ES-I3 (cell line): ENCODE measurements around the gene DSCAML1.

Experiments used
- H3K36me3 ChIP-seq: 2 replicates; pipeline ENCODE4 v1.6.1; 2013; ENCODE audit warnings: mild to moderate bottlenecking, low read length, control low read depth, moderate library complexity; ENCODE audit not compliant: insufficient read depth
- H3K4me1 ChIP-seq: 2 replicates; pipeline ENCODE4 v1.6.1; 2013; ENCODE audit warnings: mild to moderate bottlenecking, control low read depth, low read length; ENCODE audit not compliant: insufficient read depth
- H3K9ac ChIP-seq: 2 replicates; pipeline ENCODE4 v1.6.1; 2013; ENCODE audit warnings: low read depth, mild to moderate bottlenecking, low read length, moderate library complexity
- H3K9me3 ChIP-seq: 2 replicates; pipeline ENCODE4 v1.6.1; 2013; ENCODE audit warnings: mild to moderate bottlenecking, low read length, moderate library complexity; ENCODE audit not compliant: control insufficient read depth, insufficient read depth

The DSCAML1 gene

DNA sequence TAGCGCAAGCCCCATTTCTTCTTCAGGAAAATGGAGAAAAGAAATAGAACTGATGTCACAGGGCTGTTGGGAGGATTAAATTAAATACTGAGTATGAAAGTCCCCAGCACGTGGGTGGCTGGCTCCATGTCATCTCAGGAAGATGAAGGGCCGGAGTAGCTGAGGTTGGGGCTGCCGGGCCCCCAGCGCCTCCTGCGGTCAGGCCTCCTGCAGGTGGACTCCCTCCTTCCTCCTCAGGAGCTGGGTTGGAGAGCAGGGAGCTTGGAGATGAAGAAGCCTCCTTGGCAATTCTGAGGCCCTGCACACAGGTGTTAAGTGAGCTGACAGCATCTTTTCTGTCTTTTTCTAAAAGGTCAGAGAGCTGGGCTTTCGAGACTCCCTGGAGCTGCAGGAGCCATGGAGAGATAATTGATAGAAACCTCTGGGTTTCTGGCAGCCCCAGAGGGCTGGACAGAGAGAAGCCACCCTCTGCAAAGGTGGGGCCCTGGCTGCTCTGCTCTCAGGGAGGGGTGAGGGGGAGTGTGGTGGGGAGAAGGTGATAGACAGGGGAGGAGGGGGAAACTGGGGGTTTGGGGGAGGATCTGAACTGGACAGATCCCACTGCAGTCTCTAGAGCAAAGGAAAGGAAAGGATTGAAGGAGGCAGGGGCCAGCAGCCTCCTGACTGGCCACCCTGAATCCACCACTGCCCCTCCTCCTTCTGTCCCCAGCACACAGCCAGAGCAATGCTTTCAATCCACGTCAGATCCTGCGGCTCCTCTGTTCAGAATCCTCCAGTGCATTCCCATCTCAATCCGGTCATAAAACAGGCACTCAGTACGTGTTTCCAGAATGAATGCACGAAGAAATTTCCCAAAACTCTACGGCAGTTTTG is 258.5 kb downstream of the DSCAML1 start:
- H3K4me1 ChIP-seq = no peaks in the 10 kb centered on the region
- no peaks in the 10 kb centered on the region for H3K36me3 ChIP-seq
- no peak overlapping the region for H3K9ac ChIP-seq
- H3K9me3 ChIP-seq = no peaks in the 10 kb centered on the region

DNA sequence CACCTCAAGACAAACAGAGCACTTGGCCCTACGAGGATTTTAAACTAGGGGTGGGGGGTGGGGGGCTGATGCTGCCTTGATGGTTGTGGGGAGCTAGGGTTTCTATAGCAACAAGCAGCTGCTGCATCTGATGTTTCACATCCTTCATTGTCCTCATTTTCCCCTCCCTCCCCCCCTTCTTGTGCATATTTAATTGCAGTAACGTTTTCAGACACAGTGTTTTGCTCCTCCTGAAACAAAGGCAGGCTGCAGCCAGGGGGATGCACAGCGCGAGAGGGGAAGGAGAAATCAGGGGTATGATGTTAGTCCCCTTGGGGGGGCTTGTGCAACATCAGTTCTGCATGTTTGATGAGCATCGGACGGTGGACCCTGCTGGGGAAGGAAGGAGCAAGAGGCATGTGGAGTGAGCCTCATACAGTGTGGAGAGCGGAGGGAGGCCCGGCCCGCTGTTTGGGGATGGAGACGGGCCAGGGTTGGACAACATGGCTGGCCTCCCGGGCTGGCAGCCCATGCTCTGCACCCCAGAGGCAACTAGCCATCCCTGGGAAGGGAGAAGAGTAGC is 261.1 kb downstream of the DSCAML1 start:
- Histone ChIP-seq H3K4me1 (no peaks in the 10 kb centered on the region), H3K36me3 (no peaks in the 10 kb centered on the region), H3K9ac (no peak overlapping the region), H3K9me3 (no peaks in the 10 kb centered on the region)

DNA sequence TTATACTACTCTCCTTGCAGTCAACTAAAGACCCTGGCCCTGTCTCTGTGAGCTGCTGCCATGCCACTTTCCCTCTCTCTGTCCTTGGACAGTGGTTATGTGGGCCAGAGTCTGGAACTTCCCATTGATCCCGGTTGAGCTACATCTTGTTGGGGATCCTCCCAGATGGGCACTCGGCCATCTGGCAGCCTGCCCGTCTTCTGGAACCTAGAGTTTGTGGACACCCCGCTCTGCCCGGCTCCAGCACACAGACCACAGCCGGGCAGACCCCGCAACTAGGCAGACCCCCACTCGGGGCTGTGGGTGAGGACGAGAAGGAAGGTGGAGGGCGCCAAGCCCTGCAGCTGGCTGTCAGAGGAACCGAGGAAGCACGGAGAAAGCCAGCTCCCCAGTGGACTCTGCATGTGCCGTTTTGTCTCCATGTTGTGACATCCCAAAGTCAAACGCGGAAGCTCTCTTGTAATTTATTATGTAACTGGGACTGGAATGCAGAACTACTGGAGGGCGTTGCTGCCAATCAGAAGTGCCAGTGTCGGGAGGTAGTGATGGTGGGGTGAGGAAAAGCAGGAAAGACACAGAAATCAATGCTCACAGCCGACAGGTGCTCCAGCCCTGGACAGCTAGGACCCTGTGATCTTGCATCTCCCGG is 261.7 kb downstream of the DSCAML1 start:
- Histone ChIP-seq H3K9ac (no peak overlapping the region), H3K9me3 (no peaks in the 10 kb centered on the region), H3K4me1 (0 out of 2 replicates have a peak, but pooled peaks cover under 1% of the 10 kb centered on the region), H3K36me3 (no peaks in the 10 kb centered on the region)

DNA sequence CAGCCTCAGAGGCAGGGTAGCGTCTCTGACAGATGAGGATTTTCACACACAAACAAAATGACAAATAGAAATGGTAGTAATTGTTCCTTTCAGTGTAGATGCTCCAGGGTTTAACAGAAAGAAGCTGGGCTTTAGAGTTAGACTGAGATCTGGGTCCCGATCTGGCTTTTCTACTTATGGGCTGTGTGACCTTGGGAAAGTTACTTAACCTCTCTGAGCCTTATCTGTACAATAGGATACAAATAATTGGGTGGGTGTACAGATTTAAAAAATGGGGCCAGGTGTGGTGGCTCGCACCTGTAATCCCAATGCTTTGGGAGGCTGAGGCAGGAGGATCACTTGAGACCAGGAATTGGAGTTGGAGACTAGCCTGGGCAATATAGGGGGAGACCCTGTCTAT is 264.4 kb downstream of the DSCAML1 start:
- Histone ChIP-seq H3K9ac (no peak overlapping the region), H3K9me3 (no peaks in the 10 kb centered on the region), H3K36me3 (no peaks in the 10 kb centered on the region), H3K4me1 (peaks cover 13% of the 10 kb centered on the region)

DNA sequence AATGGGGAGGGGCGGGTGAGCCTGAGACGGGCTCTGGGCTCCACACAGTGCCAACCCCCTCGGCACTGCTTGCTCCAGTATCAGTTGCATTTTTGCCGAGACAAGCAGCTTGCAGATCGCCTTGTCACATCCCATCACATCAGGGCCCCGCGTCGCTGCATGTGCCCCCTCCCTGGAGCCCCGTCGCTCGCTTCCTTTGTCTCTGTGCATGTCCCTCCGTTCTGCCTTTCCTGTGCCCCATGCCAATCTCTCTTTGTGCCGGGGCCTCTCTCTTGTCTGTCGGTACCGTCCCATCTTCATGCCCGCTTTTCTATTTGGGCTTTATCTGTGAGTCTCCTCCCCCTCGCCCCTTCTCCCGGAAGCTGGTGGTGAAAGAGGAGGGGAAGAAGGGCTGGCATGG is 267.2 kb downstream of the DSCAML1 start:
- no peaks in the 10 kb centered on the region for H3K36me3 ChIP-seq
- peaks cover 13% of the 10 kb centered on the region for H3K4me1 ChIP-seq
- H3K9me3 ChIP-seq = no peaks in the 10 kb centered on the region
- H3K9ac ChIP-seq = no peak overlapping the region

DNA sequence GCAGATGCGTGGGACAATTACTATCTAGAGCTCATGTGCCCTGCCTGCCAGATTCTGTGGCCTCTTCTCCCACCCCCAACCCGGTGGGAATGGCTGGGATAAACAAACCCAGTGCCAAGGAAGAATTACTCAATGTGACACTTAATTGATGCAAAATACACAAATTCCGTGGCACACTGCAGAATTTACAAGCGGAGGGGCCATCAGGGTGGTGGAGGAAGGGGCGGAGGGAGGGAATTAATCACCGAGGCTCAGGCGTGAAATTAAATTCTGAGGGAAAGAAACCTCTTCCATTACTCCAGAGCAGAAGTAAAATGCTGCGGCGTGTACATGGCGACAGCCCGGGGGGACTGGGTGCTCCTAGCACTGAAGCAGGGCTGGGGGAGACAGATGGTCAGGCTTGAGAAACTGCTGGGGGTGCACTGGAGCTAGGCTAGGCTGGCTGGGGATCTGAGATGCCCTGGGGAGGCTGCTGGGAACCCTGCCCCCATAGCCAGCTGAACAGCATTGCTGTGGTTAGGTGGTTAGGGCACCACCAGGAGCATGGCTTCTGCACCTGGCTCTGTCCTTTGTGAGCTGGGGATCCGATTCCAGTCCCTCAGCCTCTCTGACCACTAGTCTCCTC is 268.8 kb downstream of the DSCAML1 start:
- Histone ChIP-seq H3K9me3 (no peaks in the 10 kb centered on the region), H3K36me3 (no peaks in the 10 kb centered on the region), H3K4me1 (peaks cover 13% of the 10 kb centered on the region), H3K9ac (no peak overlapping the region)

DNA sequence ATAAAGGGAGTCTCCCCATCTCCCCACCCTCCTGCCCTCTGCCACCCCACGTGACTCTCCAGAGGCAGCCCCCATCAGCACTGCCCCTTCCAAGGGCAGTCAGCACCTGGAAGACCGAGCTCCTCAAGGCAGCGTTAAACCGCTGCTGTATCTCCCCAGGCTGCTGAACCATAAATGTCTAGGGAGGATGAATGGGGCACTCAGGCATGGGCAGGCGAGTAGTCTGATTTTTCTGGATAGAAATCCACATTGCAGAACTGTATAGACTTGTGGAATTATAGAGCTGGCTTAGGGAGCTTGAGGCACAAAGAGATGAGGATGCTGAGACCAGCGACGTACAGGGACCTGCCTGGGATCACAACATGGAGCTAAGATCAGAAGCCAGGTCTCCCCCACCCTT is 269.7 kb downstream of the DSCAML1 start:
- H3K36me3 ChIP-seq = no peaks in the 10 kb centered on the region
- H3K4me1 ChIP-seq = peaks cover 13% of the 10 kb centered on the region
- H3K9ac ChIP-seq = no peak overlapping the region
- H3K9me3 ChIP-seq = no peaks in the 10 kb centered on the region

DNA sequence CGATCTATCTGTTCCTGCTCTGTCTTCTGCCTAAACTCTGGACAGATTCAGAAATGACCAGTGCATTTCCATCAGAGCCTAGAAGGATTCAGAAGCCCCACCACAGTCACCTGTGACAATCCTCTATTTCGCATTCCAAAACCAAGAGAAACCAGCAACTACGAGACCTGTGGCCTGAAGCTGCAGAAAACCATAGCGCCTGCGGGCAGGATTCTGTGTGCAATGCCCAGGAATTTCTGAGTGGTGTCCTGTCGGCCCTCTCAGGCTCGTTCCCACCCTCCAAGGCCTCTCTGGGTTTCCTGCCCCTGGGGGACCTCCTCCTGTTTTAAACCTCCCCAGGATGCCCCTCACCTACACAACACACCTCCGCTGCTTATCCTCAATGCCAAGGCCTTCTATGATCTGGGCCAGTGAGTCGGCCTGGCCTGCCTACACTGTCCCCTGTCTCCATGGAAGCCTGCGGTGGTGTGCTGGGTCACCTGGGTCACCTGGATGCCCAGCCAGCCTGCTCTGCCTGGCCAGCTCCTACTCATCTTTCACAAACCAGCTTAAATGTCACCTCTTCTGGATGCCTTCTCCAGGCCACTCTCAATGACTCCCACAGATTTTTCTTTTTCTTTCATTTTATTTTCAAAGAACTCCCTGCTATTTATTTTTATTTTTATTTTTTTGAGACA is 271.0 kb downstream of the DSCAML1 start:
- H3K9ac ChIP-seq = no peak overlapping the region
- no peaks in the 10 kb centered on the region for H3K9me3 ChIP-seq
- H3K4me1 ChIP-seq = peaks cover 13% of the 10 kb centered on the region
- H3K36me3 ChIP-seq = no peaks in the 10 kb centered on the region

DNA sequence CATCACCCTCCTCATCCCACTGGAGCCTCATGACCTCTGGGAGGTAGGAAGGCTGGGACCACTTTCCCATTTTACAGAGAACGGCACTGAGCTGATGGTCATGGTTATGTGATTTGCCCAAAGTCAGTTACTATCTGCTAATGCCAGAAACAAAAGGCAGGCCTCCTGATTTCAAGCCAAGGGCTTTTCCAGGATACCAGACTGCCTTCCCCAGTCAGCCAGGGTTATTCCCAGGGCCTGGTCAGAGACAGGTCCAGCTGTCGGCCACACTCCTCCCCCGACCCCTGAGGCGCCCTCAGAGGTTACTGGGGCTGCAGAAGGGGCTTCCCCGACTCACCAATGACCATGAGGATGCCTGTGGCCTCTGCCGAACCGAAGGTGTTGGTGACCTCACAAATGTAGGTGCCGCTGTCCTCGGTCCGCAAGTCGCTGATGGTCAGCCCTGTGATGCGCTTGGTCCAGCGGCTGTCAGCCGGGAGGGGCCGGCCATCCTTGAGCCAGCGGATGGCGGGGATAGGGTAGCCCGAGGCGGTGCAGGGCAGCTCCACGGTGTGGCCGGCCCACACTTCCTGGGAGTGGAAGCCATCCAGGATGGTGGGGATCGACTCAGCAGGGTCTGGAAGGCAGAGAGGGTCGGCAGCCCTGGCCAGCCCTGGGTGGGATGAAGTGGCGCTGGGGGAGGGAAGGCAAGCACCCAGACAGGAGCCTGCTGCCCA is 272.4 kb downstream of the DSCAML1 start:
- Histone ChIP-seq H3K9me3 (no peaks in the 10 kb centered on the region), H3K9ac (no peak overlapping the region), H3K4me1 (peaks cover 9% of the 10 kb centered on the region), H3K36me3 (no peaks in the 10 kb centered on the region)

DNA sequence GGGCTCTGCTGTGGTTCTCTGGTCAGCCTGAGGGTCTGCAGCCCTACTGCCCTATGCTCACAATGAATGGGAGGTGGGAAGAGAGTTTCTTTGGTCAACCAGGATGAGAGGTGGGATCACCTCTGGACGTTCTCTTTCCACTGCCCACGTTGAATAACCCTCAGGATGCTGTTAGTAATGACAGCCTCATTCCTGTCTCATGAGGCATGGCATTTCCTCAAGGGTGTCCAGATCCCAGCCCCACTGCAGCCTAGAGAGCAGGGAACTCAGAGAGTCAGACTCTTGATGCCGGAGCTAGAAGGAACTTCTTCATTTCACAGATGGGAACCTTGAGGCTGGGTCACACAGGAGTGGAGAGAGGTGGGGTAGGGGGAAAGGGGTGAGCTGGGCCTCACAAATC is 273.3 kb downstream of the DSCAML1 start:
- 0 out of 2 replicates have a peak, but pooled peaks cover 9% of the 10 kb centered on the region for H3K4me1 ChIP-seq
- H3K9ac ChIP-seq = no peak overlapping the region
- no peaks in the 10 kb centered on the region for H3K9me3 ChIP-seq
- no peaks in the 10 kb centered on the region for H3K36me3 ChIP-seq

DNA sequence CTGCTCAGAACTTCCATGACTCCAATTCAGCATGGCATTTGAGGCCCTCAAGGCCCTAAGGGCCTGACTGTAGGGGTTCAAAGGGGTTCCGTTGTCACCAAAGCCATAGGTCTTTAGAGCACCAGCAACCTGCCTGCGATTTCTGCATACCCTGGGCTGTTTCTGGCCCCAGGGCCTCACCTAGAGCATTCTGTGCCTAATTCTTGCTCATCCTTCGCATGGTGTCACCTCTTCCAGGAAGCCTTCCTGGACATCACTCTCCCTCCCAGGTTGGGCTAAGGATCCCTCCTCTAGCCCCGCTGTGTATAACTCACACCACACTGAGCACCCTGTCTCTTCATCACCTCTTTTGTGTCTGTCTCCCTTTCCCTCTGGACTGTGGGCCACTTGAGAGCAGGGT is 275.0 kb downstream of the DSCAML1 start:
- H3K36me3 ChIP-seq = no peaks in the 10 kb centered on the region
- H3K4me1 ChIP-seq = 0 out of 2 replicates have a peak, but pooled peaks cover 6% of the 10 kb centered on the region
- H3K9ac ChIP-seq = no peak overlapping the region
- H3K9me3 ChIP-seq = no peaks in the 10 kb centered on the region

DNA sequence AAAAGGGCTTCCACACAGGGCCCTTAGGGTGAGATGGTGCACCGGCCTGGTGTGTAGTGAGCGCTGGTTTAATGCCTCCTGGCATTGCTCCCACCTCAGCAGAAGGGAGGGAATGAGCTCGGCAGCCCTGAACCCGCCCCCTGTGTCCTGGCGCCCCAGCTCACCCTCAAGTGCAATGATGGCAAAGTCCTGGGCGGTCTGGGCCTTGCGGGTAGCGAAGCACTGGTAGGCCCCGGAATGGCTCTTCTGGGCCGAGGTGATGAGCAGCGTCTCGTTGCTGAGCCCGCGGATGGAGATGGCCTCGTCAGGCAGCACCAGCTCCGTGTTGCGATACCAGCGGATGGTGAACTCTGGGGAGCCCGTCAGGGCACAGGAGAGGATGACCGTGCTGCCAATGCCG is 276.1 kb downstream of the DSCAML1 start:
- H3K36me3 ChIP-seq = no peaks in the 10 kb centered on the region
- 0 out of 2 replicates have a peak, but pooled peaks cover 6% of the 10 kb centered on the region for H3K4me1 ChIP-seq
- H3K9ac ChIP-seq = no peak overlapping the region
- H3K9me3 ChIP-seq = no peaks in the 10 kb centered on the region

DNA sequence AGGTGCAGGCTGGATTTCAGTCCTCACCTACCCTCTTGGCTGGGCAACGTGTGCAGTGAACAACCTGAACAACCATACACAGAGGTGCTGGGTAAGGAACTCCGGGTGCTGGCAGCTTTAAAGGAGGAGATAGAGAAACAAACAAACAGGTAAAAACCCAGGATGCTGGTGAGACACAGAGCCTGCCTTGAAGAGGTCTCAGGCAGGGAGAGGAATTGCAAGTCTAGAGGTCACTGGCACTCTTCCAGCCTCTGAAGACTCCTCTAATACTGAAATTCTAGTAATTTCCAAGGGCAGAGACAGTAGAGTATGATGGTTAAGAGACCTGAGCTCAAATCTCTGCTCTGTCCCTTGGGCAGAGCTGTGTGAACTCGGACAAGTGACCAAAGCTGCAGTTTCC is 276.8 kb downstream of the DSCAML1 start:
- Histone ChIP-seq H3K4me1 (0 out of 2 replicates have a peak, but pooled peaks cover 6% of the 10 kb centered on the region), H3K36me3 (no peaks in the 10 kb centered on the region), H3K9ac (no peak overlapping the region), H3K9me3 (no peaks in the 10 kb centered on the region)
